Measurements from ENCODE around the gene DCC. TPM values are rescaled to one million over a fixed set of nuclear protein-coding genes. Genes with fewer than 3 reads are reported as not detected.
A peak's percentile ranks its signal among the peaks of the same experiment; 100 is the strongest.

The DCC gene
- total and polyA plus RNA-seq, 2 donors from 2014 or later, result 3.9 TPM; not detected in 1

DNA sequence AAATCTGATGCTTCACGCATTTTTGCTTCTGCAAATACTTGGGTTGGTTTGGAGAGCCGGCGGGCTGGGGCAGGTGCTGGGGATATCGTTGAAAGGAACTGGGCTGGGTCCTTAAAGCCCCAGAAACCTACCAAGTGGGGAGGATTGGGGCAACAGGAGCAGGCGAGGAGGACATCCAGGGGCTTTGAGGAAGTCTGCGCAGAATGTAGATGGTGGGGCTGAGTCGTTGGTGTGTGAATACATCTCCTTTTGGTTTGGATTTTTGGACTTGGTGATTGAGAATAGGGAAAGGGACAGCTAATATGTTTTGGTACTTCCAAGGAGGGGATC lies 1.1 kb downstream of the DCC start:
- Histone ChIP-seq H3K27ac (ENCODE audit: low read depth in 2 of 2, low read length in 2 of 2) (no peak overlapping the region), H3K9ac (ENCODE audit: low read length in 3 of 3) (peak overlapping the region in 1 of 3 donors; percentile 4), H3K36me3 (ENCODE audit: control insufficient read depth in 2 of 3, insufficient read depth in 3 of 3, low read length in 3 of 3) (no peaks in the 10 kb centered on the region), H3K4me1 (ENCODE audit: control insufficient read depth in 2 of 3, insufficient read depth in 2 of 3, low read depth in 1 of 3, low read length in 3 of 3) (no peaks in the 10 kb centered on the region), H3K4me3 (ENCODE audit: low read length in 3 of 3) (peak overlapping the region in 1 of 3 donors; percentile 35), H3K9me3 (ENCODE audit: control insufficient read depth in 2 of 3, insufficient read depth in 1 of 3, low read length in 3 of 3) (peaks cover 0 to 4% (median 0%) of the 10 kb centered on the region in 3 donors), H3K27me3 (ENCODE audit: control insufficient read depth, insufficient read depth, low read length) (peaks cover 18% of the 10 kb centered on the region)
- FAIRE-seq (no peak), DNase-seq (peak in 3 of 5 donors; percentile 7 to 30 (median 8))
- TF ChIP-seq, protein P1, sequence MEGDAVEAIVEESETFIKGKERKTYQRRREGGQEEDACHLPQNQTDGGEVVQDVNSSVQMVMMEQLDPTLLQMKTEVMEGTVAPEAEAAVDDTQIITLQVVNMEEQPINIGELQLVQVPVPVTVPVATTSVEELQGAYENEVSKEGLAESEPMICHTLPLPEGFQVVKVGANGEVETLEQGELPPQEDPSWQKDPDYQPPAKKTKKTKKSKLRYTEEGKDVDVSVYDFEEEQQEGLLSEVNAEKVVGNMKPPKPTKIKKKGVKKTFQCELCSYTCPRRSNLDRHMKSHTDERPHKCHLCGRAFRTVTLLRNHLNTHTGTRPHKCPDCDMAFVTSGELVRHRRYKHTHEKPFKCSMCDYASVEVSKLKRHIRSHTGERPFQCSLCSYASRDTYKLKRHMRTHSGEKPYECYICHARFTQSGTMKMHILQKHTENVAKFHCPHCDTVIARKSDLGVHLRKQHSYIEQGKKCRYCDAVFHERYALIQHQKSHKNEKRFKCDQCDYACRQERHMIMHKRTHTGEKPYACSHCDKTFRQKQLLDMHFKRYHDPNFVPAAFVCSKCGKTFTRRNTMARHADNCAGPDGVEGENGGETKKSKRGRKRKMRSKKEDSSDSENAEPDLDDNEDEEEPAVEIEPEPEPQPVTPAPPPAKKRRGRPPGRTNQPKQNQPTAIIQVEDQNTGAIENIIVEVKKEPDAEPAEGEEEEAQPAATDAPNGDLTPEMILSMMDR (IDR thresholded peaks at IDR 0.05; ENCODE audit: borderline replicate concordance, extremely low read depth, insufficient read depth), result no peak
- intact Hi-C loops (cut with DNase I), result no loop called here

DNA sequence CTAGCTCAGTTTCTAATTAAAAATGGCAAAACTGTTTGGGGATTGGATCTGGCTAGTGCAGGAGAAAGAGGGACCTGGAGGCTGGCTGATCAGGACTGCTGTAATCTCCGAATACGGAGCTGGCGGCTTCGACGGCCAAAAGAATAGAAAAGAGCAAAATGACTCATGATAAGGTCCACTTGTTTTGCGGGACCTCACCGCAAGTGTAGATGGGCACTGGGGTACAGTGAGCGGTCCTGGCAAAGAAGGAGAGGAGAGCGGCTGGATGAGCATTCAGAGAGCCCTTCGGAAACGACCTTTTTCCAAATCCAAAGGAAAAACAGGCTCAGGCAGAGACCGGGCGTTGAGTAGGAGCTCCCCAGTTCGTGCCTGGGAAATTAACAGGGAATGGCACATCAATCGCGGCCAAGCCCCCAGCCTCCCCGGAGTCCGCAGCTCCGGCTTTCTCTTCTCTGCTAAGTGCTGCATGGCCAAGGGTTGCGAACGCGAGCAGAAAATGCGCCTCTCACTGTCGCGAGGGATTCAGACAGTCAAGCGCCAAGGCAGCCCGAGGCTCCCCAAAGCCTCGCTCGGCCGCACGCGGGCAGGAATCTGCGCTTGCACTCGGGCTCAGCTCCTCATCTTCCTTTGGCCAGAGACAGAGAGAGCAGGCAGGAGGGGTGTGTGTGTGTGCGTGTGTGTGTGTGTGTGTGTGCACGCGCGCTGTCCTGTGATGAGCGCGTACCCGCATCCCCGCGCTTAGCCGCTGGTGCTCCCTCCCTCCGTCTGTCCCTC lies 1.8 kb downstream of the DCC start:
- Histone ChIP-seq H3K36me3 (ENCODE audit: control insufficient read depth in 2 of 3, insufficient read depth in 3 of 3, low read length in 3 of 3) (no peaks in the 10 kb centered on the region), H3K27ac (ENCODE audit: low read depth in 2 of 2, low read length in 2 of 2) (no peak overlapping the region), H3K4me1 (ENCODE audit: control insufficient read depth in 2 of 3, insufficient read depth in 2 of 3, low read depth in 1 of 3, low read length in 3 of 3) (no peaks in the 10 kb centered on the region), H3K9ac (ENCODE audit: low read length in 3 of 3) (peak overlapping the region in 1 of 3 donors; percentile 28), H3K4me3 (ENCODE audit: low read length in 3 of 3) (peak overlapping the region in 2 of 3 donors; percentile 4 to 41), H3K9me3 (ENCODE audit: control insufficient read depth in 2 of 3, insufficient read depth in 1 of 3, low read length in 3 of 3) (peaks cover 0 to 4% (median 0%) of the 10 kb centered on the region in 3 donors), H3K27me3 (ENCODE audit: control insufficient read depth, insufficient read depth, low read length) (peaks cover 18% of the 10 kb centered on the region)
- DNase-seq, result peak; percentile 49 to 69 (median 66)
- TF ChIP-seq, protein P1 (IDR thresholded peaks at IDR 0.05; ENCODE audit: borderline replicate concordance, extremely low read depth, insufficient read depth), result no peak
- no peak for FAIRE-seq
- intact Hi-C loops (cut with DNase I), result no loop called here

DNA sequence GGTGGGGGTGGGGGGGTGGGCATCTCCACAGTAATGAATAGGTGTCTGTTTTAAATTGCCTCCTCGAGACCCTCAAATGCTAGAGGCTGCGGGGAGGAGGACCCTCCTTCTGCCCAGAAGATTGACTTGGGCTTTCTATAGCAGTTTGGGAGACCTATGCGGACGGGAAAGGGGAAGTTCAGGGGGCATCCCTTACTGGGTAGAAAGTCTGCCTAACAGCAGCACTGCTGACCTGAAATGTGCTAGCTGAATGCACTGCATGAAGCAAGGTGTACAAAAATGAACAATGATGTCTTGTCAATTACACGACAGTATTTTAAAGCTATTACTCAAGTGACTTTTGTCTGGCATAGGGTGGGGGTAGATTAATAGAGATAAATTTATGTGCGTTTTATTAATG lies 2.5 kb downstream of the DCC start:
- peaks cover 0 to 2% (median 0%) of the 10 kb centered on the region in 3 donors for H3K9me3 ChIP-seq (ENCODE audit: control insufficient read depth in 2 of 3, insufficient read depth in 1 of 3, low read length in 3 of 3)
- no peaks in the 10 kb centered on the region for H3K4me1 ChIP-seq (ENCODE audit: control insufficient read depth in 2 of 3, insufficient read depth in 2 of 3, low read depth in 1 of 3, low read length in 3 of 3)
- no peaks in the 10 kb centered on the region for H3K36me3 ChIP-seq (ENCODE audit: control insufficient read depth in 2 of 3, insufficient read depth in 3 of 3, low read length in 3 of 3)
- DNase-seq, result peak in 3 of 5 donors; percentile 2 to 28 (median 7)
- H3K27me3 ChIP-seq (ENCODE audit: control insufficient read depth, insufficient read depth, low read length), result peaks cover 18% of the 10 kb centered on the region
- no peak overlapping the region for H3K4me3 ChIP-seq (ENCODE audit: low read length in 3 of 3)
- H3K9ac ChIP-seq (ENCODE audit: low read length in 3 of 3), result no peak overlapping the region
- intact Hi-C loops (cut with DNase I), result no loop called here
- TF ChIP-seq, protein P1 (IDR thresholded peaks at IDR 0.05; ENCODE audit: borderline replicate concordance, extremely low read depth, insufficient read depth), result no peak
- FAIRE-seq, result no peak
- H3K27ac ChIP-seq (ENCODE audit: low read depth in 2 of 2, low read length in 2 of 2), result no peak overlapping the region

Data from kidney (tissue), 14 donors.